Choroid plexus epithelial cell (primary cell): ENCODE measurements around the gene RAB11FIP3.
"Not testable (repeated sequence)": the region's sequence is repeated elsewhere in the genome, so short reads cannot be mapped to it uniquely, and the experiment has no call there.

Experiments used
- DNase-seq: peaks from one replicate; pipeline ENCODE4 v3.0.0-alpha.2; 2010; ENCODE audit warnings: low read depth
- H3K4me3 ChIP-seq: 2 replicates; pipeline ENCODE4 v1.5.1; 2011; ENCODE audit warnings: low read depth, mild to moderate bottlenecking, control low read depth, low read length, moderate library complexity
- CTCF ChIP-seq: conservative IDR thresholded peaks from 2 replicates; pipeline ENCODE4 v1.5.1; 2011; ENCODE audit warnings: low read depth, mild to moderate bottlenecking, control low read depth, inconsistent platforms, low read length, moderate library complexity

The RAB11FIP3 gene

GRCh38 chr16:404971-405486, 20.4 kb upstream of the RAB11FIP3 start:
- DNase-seq, result no peak
- TF ChIP-seq CTCF, result no peak
- H3K4me3 ChIP-seq, result no peak overlapping the region

GRCh38 chr16:405548-406506, 19.6 kb upstream of the RAB11FIP3 start:
- TF ChIP-seq CTCF, result no peak
- H3K4me3 ChIP-seq, result no peak overlapping the region
- no peak for DNase-seq

GRCh38 chr16:407253-407652, 18.2 kb upstream of the RAB11FIP3 start:
- no peak for TF ChIP-seq CTCF
- no peak for DNase-seq
- H3K4me3 ChIP-seq, result no peak overlapping the region

- no peak overlapping the region for H3K4me3 ChIP-seq
- TF ChIP-seq CTCF, result no peak
- no peak for DNase-seq
These were observed 14.8 kb upstream of the RAB11FIP3 start for GRCh38 chr16:410516-411178.

- no peak for TF ChIP-seq CTCF
- no peak overlapping the region for H3K4me3 ChIP-seq
- no peak for DNase-seq
These were observed 13.7 kb upstream of the RAB11FIP3 start for GRCh38 chr16:411576-412265.

GRCh38 chr16:414395-415169, 10.9 kb upstream of the RAB11FIP3 start:
- no peak overlapping the region for H3K4me3 ChIP-seq
- no peak for DNase-seq
- no peak for TF ChIP-seq CTCF

GRCh38 chr16:415170-415498, 10.3 kb upstream of the RAB11FIP3 start:
- DNase-seq, H3K4me3 ChIP-seq: not testable (repeated sequence)

- DNase-seq, H3K4me3 ChIP-seq: not testable (repeated sequence)
These were observed 3.3 kb upstream of the RAB11FIP3 start for GRCh38 chr16:422179-422578.
